ENCODE measurements around the gene MCM7. TPM values are rescaled to one million over a fixed set of nuclear protein-coding genes. Genes with fewer than 3 reads are reported as not detected.

The MCM7 gene
- polyA plus RNA-seq, 3 donors = 6.9 to 61.1 (median 8.8) TPM

DNA sequence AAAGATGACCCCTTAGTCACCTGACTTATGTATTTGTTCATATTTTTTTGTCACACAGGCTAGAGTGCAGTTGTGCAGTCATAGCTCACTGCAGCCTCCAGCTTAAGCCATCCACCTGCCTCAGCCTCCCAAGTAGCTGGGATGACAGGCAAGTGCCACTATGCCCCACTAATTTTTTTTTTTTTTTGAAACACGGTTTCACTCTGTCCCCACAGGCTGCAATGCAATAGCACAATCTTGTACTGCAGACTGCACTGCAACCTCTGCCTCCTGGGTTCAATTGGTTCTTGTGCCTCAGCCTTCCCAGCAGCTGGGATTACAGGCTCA is 27.4 kb upstream of the MCM7 start:
- peaks cover 3% of the 10 kb centered on the region for H4K20me1 ChIP-seq (ENCODE audit: insufficient read depth, low read length)
- no peak for DNase-seq
- peaks cover 0 to 14% of the 10 kb centered on the region in 2 donors for H3K27me3 ChIP-seq (ENCODE audit: control insufficient read depth in 2 of 2, insufficient read depth in 2 of 2, low read length in 2 of 2)
- H3K9me3 Mint-ChIP-seq = peaks cover 0 to 4% (median 0%) of the 10 kb centered on the region in 7 donors
- intact Hi-C loops (cut with micrococcal nuclease) = loop anchor here in 1 of 2 donors (5.0 to 10.0 kb wide), 2 partner anchors 206 to 546 kb away; partner anchors contain the start of gene GNB2
- no peaks in the 10 kb centered on the region for H3K36me3 ChIP-seq (replicated peaks in 1 of 2; ENCODE audit: control insufficient read depth in 1 of 2, insufficient read depth in 2 of 2, low read length in 2 of 2)
- H3K4me2 ChIP-seq (replicated peaks; ENCODE audit: extremely low read depth, low read length, poor library complexity, severe bottlenecking) = no peak overlapping the region
- 100% methylated on average over 1 of the region's 1 CpG for WGBS (ENCODE audit: insufficient coverage)
- no peaks in the 10 kb centered on the region for H3K9me3 ChIP-seq (replicated peaks in 1 of 2; ENCODE audit: control insufficient read depth in 1 of 2, insufficient read depth in 1 of 2, low read length in 2 of 2)
- peaks cover 36 to 46% of the 10 kb centered on the region in 2 donors for H3K4me1 ChIP-seq (ENCODE audit: control insufficient read depth in 1 of 2, insufficient read depth in 2 of 2, low read length in 2 of 2)
- TF ChIP-seq, protein P1, sequence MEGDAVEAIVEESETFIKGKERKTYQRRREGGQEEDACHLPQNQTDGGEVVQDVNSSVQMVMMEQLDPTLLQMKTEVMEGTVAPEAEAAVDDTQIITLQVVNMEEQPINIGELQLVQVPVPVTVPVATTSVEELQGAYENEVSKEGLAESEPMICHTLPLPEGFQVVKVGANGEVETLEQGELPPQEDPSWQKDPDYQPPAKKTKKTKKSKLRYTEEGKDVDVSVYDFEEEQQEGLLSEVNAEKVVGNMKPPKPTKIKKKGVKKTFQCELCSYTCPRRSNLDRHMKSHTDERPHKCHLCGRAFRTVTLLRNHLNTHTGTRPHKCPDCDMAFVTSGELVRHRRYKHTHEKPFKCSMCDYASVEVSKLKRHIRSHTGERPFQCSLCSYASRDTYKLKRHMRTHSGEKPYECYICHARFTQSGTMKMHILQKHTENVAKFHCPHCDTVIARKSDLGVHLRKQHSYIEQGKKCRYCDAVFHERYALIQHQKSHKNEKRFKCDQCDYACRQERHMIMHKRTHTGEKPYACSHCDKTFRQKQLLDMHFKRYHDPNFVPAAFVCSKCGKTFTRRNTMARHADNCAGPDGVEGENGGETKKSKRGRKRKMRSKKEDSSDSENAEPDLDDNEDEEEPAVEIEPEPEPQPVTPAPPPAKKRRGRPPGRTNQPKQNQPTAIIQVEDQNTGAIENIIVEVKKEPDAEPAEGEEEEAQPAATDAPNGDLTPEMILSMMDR (IDR thresholded peaks at IDR 0.05) = no peak
- peaks cover 40% of the 10 kb centered on the region for H3K4me1 Mint-ChIP-seq
- H3K27ac Mint-ChIP-seq = no peak overlapping the region
- H3K9ac ChIP-seq (ENCODE audit: insufficient read depth, low read length, poor library complexity, severe bottlenecking) = peak overlapping the region; percentile 81
- no peak overlapping the region for H3K4me3 ChIP-seq (replicated peaks in 1 of 3; ENCODE audit: low read depth in 2 of 3, low read length in 3 of 3)
- H3K79me2 ChIP-seq (ENCODE audit: insufficient read depth, low read length) = peaks cover 13% of the 10 kb centered on the region
- no peak overlapping the region for H3K27ac ChIP-seq (ENCODE audit: low read depth in 1 of 2, low read length in 2 of 2)
- peak overlapping the region in 1 of 2 donors; percentile 84 for H3K4me3 Mint-ChIP-seq
- H2AFZ ChIP-seq (ENCODE audit: insufficient read depth, low read depth, low read length, poor library complexity, severe bottlenecking) = no peak overlapping the region
- H3K36me3 Mint-ChIP-seq = no peaks in the 10 kb centered on the region
- peaks cover 14 to 19% (median 17%) of the 10 kb centered on the region in 3 donors for H3K27me3 Mint-ChIP-seq (ENCODE audit: low read depth in 3 of 3)

DNA sequence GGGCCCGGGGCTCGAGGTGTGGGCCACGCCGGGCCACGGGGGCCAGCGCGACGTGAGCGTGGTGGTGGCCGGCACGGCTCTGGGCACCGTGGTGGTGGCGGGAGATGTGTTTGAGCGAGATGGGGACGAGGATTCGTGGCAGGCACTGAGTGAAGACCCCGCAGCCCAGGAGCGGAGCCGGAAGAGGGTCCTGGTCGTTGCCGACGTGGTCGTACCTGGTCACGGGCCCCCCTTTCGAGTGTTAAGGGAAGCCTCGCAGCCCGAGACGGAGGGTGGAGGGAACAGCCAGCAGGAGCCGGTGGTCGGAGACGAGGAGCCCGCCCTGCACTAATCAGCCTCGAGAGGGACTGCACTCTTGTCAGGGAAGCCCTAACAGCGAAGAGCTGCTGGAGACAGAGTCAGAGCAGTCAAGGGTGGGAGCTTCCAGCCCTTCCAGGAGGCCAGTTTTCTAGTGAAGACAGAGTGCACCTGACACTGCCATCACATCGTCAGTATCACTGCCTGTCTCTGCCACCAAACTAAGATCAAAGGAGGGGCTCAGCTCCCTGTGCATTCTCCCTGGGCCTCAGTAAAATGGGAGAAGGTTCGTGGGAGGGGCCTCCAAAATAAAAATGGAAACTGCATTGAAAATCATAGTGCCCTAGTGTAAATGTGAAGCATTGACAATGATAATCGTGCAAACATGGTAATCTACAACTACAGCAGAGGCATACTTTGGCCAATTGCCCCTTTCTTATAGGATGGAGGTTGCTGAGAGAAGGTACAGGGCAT is 26.9 kb upstream of the MCM7 start:
- peaks cover 3% of the 10 kb centered on the region for H4K20me1 ChIP-seq (ENCODE audit: insufficient read depth, low read length)
- TF ChIP-seq, protein P1 (IDR thresholded peaks at IDR 0.05) = no peak
- under 1% methylated on average over 32 of the region's 37 CpGs for WGBS (ENCODE audit: insufficient coverage)
- peak overlapping the region; percentile 98 for H3K4me2 ChIP-seq (replicated peaks; ENCODE audit: extremely low read depth, low read length, poor library complexity, severe bottlenecking)
- peaks cover 0 to 14% of the 10 kb centered on the region in 2 donors for H3K27me3 ChIP-seq (ENCODE audit: control insufficient read depth in 2 of 2, insufficient read depth in 2 of 2, low read length in 2 of 2)
- peaks cover 13% of the 10 kb centered on the region for H3K79me2 ChIP-seq (ENCODE audit: insufficient read depth, low read length)
- peak overlapping the region; percentile 83 to 93 (median 87) for H3K4me3 ChIP-seq (replicated peaks in 1 of 3; ENCODE audit: low read depth in 2 of 3, low read length in 3 of 3)
- H3K36me3 ChIP-seq (replicated peaks in 1 of 2; ENCODE audit: control insufficient read depth in 1 of 2, insufficient read depth in 2 of 2, low read length in 2 of 2) = no peaks in the 10 kb centered on the region
- Mint-ChIP-seq H3K9me3 (peaks cover 0 to 4% (median 0%) of the 10 kb centered on the region in 7 donors), H3K4me3 (peak overlapping the region; percentile 84 to 98), H3K4me1 (peaks cover 40% of the 10 kb centered on the region), H3K27me3 (ENCODE audit: low read depth in 3 of 3) (peaks cover 13 to 19% (median 17%) of the 10 kb centered on the region in 3 donors), H3K27ac (peak overlapping the region in 5 of 7 donors; percentile 33 to 78 (median 50)), H3K36me3 (no peaks in the 10 kb centered on the region)
- no peaks in the 10 kb centered on the region for H3K9me3 ChIP-seq (replicated peaks in 1 of 2; ENCODE audit: control insufficient read depth in 1 of 2, insufficient read depth in 1 of 2, low read length in 2 of 2)
- H3K27ac ChIP-seq (ENCODE audit: low read depth in 1 of 2, low read length in 2 of 2) = peak overlapping the region in 1 of 2 donors; percentile 92
- no peak for DNase-seq
- intact Hi-C loops (cut with micrococcal nuclease) = loop anchor here (1.0 to 10.0 kb wide), 3 partner anchors 9 to 547 kb away; partner anchors contain the start of genes CNPY4 (in 1 of the 2), GNB2 (in 1 of the 2) and TAF6 (in 1 of the 2)
- H2AFZ ChIP-seq (ENCODE audit: insufficient read depth, low read depth, low read length, poor library complexity, severe bottlenecking) = peak overlapping the region; percentile 97
- peak overlapping the region; percentile 81 for H3K9ac ChIP-seq (ENCODE audit: insufficient read depth, low read length, poor library complexity, severe bottlenecking)
- peaks cover 36 to 46% of the 10 kb centered on the region in 2 donors for H3K4me1 ChIP-seq (ENCODE audit: control insufficient read depth in 1 of 2, insufficient read depth in 2 of 2, low read length in 2 of 2)
